Kidney epithelial cell (primary cell): ENCODE results near the gene CHST11. TPM values are rescaled to one million over a fixed set of nuclear protein-coding genes. Genes with fewer than 3 reads are reported as not detected.

Experiments used
- DNase-seq: peaks from one replicate; pipeline ENCODE4 v3.0.0-alpha.2; 2010; ENCODE audit warnings: low read depth
- H3K27me3 ChIP-seq: 2 replicates; pipeline ENCODE4 v1.6.0; 2011; ENCODE audit warnings: low read length; ENCODE audit not compliant: control insufficient read depth, insufficient read depth
- H3K36me3 ChIP-seq: 2 replicates; pipeline ENCODE4 v1.5.1; 2011; ENCODE audit warnings: low read length; ENCODE audit not compliant: control insufficient read depth, insufficient read depth
- H3K4me3 ChIP-seq: 2 replicates; pipeline ENCODE4 v1.5.1; 2011; ENCODE audit warnings: low read depth, mild to moderate bottlenecking, control low read depth, low read length
- CTCF ChIP-seq: IDR thresholded peaks from 2 replicates; pipeline ENCODE4 v1.5.1; 2011; ENCODE audit warnings: mild to moderate bottlenecking, moderate library complexity, low read length, control low read depth, inconsistent platforms; ENCODE audit not compliant: insufficient read depth, poor library complexity, severe bottlenecking
- total RNA-seq: library from RNA; depleted of rRNA; stranded (reverse); fragments of >200 nt; gene quantifications from 2 replicates; pipeline ENCODE4 v1.2.3, GENCODE V29; 2015

Gene CHST11
- total RNA-seq, 1 donor from 2014 or later: 32.6 TPM

- TF ChIP-seq CTCF: no peak
- DNase-seq: no peak
- Histone ChIP-seq H3K4me3 (no peak overlapping the region), H3K27me3 (no peaks in the 10 kb centered on the region), H3K36me3 (no peaks in the 10 kb centered on the region)
Measured at GRCh38 chr12:104498211-104498801, 41.6 kb downstream of the CHST11 start.

- no peak for TF ChIP-seq CTCF
- DNase-seq: no peak
- Histone ChIP-seq H3K36me3 (no peaks in the 10 kb centered on the region), H3K27me3 (no peaks in the 10 kb centered on the region), H3K4me3 (no peak overlapping the region)
Measured at GRCh38 chr12:104499668-104500332, 43.1 kb downstream of the CHST11 start.

GRCh38 chr12:104501115-104501514 lies 44.4 kb downstream of the CHST11 start:
- no peak for TF ChIP-seq CTCF
- H3K27me3 ChIP-seq: no peaks in the 10 kb centered on the region
- H3K36me3 ChIP-seq: no peaks in the 10 kb centered on the region
- H3K4me3 ChIP-seq: no peak overlapping the region
- DNase-seq: no peak

GRCh38 chr12:104501660-104502059 lies 44.9 kb downstream of the CHST11 start:
- Histone ChIP-seq H3K36me3 (no peaks in the 10 kb centered on the region), H3K4me3 (no peak overlapping the region), H3K27me3 (no peaks in the 10 kb centered on the region)
- TF ChIP-seq CTCF: no peak
- DNase-seq: no peak

- no peak for TF ChIP-seq CTCF
- Histone ChIP-seq H3K27me3 (no peaks in the 10 kb centered on the region), H3K36me3 (no peaks in the 10 kb centered on the region)
Measured at GRCh38 chr12:104502217-104502616, 45.5 kb downstream of the CHST11 start.

GRCh38 chr12:104502638-104503037 lies 45.9 kb downstream of the CHST11 start:
- Histone ChIP-seq H3K4me3 (no peak overlapping the region), H3K27me3 (no peaks in the 10 kb centered on the region), H3K36me3 (no peaks in the 10 kb centered on the region)
- no peak for TF ChIP-seq CTCF
- no peak for DNase-seq

More at GRCh38 chr12:104502217-104502616, 45.5 kb downstream of the CHST11 start:
- no peak overlapping the region for H3K4me3 ChIP-seq
- no peak for DNase-seq
